Measurements from ENCODE around the gene MRPS27. TPM values are rescaled to one million over a fixed set of nuclear protein-coding genes. Genes with fewer than 3 reads are reported as not detected.

The MRPS27 gene
- total RNA-seq, 1 experiment from 2014 or later, result 127 TPM

GRCh38 chr5:72290356-72291133 is 29.5 kb downstream of the MRPS27 start:
- H3K4me3 ChIP-seq (ENCODE audit: insufficient read depth, low read depth, low read length), result no peak overlapping the region

GRCh38 chr5:72288924-72289323 is 31.1 kb downstream of the MRPS27 start:
- DNase-seq, result no peak

More at GRCh38 chr5:72290356-72291133, 29.5 kb downstream of the MRPS27 start:
- H3K36me3 ChIP-seq (replicated peaks; ENCODE audit: control insufficient read depth, insufficient read depth, low read length), result peaks cover 4% of the 10 kb centered on the region
- no peak for DNase-seq
- H3K27me3 ChIP-seq (ENCODE audit: control insufficient read depth, insufficient read depth, low read length), result no peaks in the 10 kb centered on the region

GRCh38 chr5:72286798-72287197 is 33.2 kb downstream of the MRPS27 start:
- Histone ChIP-seq H3K4me3 (ENCODE audit: insufficient read depth, low read depth, low read length) (no peak overlapping the region), H3K36me3 (replicated peaks; ENCODE audit: control insufficient read depth, insufficient read depth, low read length) (peaks cover 4% of the 10 kb centered on the region), H3K27me3 (ENCODE audit: control insufficient read depth, insufficient read depth, low read length) (no peaks in the 10 kb centered on the region)
- no peak for DNase-seq

More at GRCh38 chr5:72288924-72289323, 31.1 kb downstream of the MRPS27 start:
- Histone ChIP-seq H3K27me3 (ENCODE audit: control insufficient read depth, insufficient read depth, low read length) (no peaks in the 10 kb centered on the region), H3K4me3 (ENCODE audit: insufficient read depth, low read depth, low read length) (no peak overlapping the region), H3K36me3 (replicated peaks; ENCODE audit: control insufficient read depth, insufficient read depth, low read length) (peaks cover 4% of the 10 kb centered on the region)

DNA sequence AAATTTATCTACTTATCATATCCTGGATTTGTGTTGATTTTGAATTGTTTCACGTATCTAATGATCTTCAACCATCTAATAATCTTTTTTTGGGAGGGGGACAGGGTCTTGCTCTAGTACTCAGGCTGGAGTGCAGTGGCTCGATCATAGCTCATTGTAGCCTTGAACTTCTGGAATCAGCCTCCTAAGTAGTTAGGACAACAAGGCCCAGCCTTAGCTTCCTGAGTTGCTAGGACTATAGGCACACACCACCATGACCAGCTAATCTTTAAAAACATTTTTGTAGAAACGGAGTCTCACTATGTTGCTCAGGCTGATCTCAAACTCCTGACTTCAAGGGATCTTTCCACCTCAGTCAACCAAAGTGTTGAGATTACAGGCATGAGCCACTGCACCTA is 34.6 kb downstream of the MRPS27 start:
- H3K4me3 ChIP-seq (ENCODE audit: insufficient read depth, low read depth, low read length), result no peak overlapping the region
- no peak for DNase-seq
- H3K27me3 ChIP-seq (ENCODE audit: control insufficient read depth, insufficient read depth, low read length), result no peaks in the 10 kb centered on the region
- H3K36me3 ChIP-seq (replicated peaks; ENCODE audit: control insufficient read depth, insufficient read depth, low read length), result peaks cover 2% of the 10 kb centered on the region

- no peak for DNase-seq
- Histone ChIP-seq H3K27me3 (ENCODE audit: control insufficient read depth, insufficient read depth, low read length) (no peaks in the 10 kb centered on the region), H3K4me3 (ENCODE audit: insufficient read depth, low read depth, low read length) (no peak overlapping the region), H3K36me3 (replicated peaks; ENCODE audit: control insufficient read depth, insufficient read depth, low read length) (no peaks in the 10 kb centered on the region; the same call in none of the 2 replicates)
These were observed 35.2 kb downstream of the MRPS27 start for GRCh38 chr5:72284559-72285423.

DNA sequence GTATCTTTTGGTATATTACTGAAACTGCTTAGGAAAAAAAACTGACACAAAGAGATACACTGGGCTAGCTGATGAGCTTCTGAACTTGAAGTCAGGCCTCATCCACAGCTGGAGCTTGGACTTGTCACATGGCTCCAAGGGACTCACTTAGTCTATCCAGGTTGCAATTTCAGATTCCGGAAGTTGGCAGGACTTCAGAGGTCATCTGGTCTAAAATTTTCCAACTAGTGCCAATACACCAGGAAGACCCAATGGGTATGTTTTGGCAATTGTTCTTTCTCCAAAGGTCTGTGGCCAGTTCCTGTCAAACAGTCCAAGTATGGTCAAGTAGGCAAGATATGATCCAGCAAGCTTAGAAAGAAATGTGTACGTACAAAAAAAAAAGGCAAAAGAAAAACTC is 36.7 kb downstream of the MRPS27 start:
- Histone ChIP-seq H3K36me3 (replicated peaks; ENCODE audit: control insufficient read depth, insufficient read depth, low read length) (no peaks in the 10 kb centered on the region; the same call in none of the 2 replicates), H3K27me3 (ENCODE audit: control insufficient read depth, insufficient read depth, low read length) (no peaks in the 10 kb centered on the region), H3K4me3 (ENCODE audit: insufficient read depth, low read depth, low read length) (no peak overlapping the region)
- DNase-seq, result no peak

GRCh38 chr5:72282878-72283277 is 37.2 kb downstream of the MRPS27 start:
- no peak for DNase-seq
- no peaks in the 10 kb centered on the region for H3K27me3 ChIP-seq (ENCODE audit: control insufficient read depth, insufficient read depth, low read length)
- H3K36me3 ChIP-seq (replicated peaks; ENCODE audit: control insufficient read depth, insufficient read depth, low read length), result no peaks in the 10 kb centered on the region; the same call in none of the 2 replicates
- no peak overlapping the region for H3K4me3 ChIP-seq (ENCODE audit: insufficient read depth, low read depth, low read length)

DNA sequence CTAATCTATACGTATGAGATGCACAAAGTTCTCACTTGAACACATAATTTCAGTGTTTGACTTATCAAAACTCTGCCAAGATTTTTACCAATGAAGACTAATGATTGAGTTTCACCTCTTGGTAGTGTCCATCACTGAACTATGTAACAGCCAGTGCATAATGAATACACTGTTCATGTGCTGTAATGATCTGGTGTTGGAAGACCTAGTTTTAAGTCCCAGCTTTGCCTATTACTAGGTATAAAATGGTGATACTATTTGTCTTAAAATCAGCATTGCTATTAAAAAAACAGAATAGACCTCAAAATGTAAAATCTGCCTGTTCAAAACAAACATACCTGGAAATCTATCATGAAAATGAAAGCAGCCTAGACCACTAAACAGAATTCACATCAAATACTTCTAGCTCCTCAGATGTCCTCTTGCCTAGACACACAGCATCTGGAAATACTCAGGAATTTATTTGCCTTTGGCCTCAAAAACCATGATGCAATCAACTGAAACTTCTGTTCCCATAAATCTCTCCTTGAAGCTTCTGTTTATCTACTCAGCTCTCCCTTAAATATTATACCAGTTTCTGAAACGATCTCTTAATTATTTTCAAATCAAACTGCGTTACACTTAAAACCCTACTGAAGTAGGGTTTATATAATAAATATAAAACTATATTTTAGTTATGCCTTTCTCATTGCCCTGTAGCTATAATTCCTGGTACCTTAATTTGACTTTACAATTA is 38.1 kb downstream of the MRPS27 start:
- Histone ChIP-seq H3K36me3 (replicated peaks; ENCODE audit: control insufficient read depth, insufficient read depth, low read length) (no peaks in the 10 kb centered on the region; the same call in 1 of the 2 replicates), H3K27me3 (ENCODE audit: control insufficient read depth, insufficient read depth, low read length) (no peaks in the 10 kb centered on the region), H3K4me3 (ENCODE audit: insufficient read depth, low read depth, low read length) (no peak overlapping the region)
- no peak for DNase-seq

DNA sequence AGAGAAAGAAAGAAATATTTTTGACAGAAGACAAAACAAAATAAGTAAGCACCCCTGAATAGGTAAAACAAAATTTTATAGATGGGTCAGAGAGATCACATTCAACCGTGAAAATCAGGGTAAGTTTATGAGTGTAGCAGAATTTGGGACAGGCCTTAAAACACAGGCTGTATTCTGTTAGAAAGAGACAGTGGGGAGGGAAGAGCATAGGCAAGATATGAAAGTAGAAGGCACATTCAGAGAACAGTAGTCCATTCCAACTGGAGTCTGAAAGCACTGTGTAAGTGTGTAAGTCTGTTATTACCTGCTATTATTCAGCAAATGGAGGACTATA is 38.6 kb downstream of the MRPS27 start:
- H3K27me3 ChIP-seq (ENCODE audit: control insufficient read depth, insufficient read depth, low read length), result no peaks in the 10 kb centered on the region
- no peaks in the 10 kb centered on the region; the same call in 1 of the 2 replicates for H3K36me3 ChIP-seq (replicated peaks; ENCODE audit: control insufficient read depth, insufficient read depth, low read length)
- no peak overlapping the region for H3K4me3 ChIP-seq (ENCODE audit: insufficient read depth, low read depth, low read length)
- DNase-seq, result no peak

DNA sequence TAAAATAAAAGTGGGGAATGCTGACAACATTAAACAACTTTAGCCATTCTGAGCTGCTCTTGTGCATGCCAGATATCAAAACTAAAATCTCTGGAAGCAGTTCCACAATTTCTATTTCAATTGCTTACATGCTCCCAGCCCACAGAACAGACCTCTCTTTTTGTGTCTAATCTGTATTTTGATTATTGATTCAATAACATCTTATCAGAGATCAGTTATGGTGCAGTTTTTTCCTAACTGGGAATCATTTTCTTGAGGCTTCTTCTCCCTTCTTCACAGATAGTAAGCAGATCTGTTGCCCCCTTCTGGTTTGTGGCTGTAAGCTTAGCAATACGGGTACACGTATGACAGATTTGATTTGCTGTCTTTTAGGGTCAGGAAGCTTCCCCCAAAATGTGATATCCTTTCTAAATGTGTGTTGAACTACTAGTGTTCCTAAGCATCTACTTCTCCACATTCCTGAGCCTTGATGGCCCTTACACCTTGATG is 39.4 kb downstream of the MRPS27 start:
- DNase-seq, result peak; percentile 43
- Histone ChIP-seq H3K27me3 (ENCODE audit: control insufficient read depth, insufficient read depth, low read length) (no peaks in the 10 kb centered on the region), H3K36me3 (replicated peaks; ENCODE audit: control insufficient read depth, insufficient read depth, low read length) (no peaks in the 10 kb centered on the region; the same call in 1 of the 2 replicates), H3K4me3 (ENCODE audit: insufficient read depth, low read depth, low read length) (no peak overlapping the region)

- H3K4me3 ChIP-seq (ENCODE audit: insufficient read depth, low read depth, low read length), result no peak overlapping the region
- no peak for DNase-seq
- no peaks in the 10 kb centered on the region for H3K27me3 ChIP-seq (ENCODE audit: control insufficient read depth, insufficient read depth, low read length)
- no peaks in the 10 kb centered on the region for H3K36me3 ChIP-seq (replicated peaks; ENCODE audit: control insufficient read depth, insufficient read depth, low read length)
These were observed 43.8 kb downstream of the MRPS27 start for GRCh38 chr5:72276219-72276752.

GRCh38 chr5:72273547-72273946 is 46.5 kb downstream of the MRPS27 start:
- no peaks in the 10 kb centered on the region for H3K27me3 ChIP-seq (ENCODE audit: control insufficient read depth, insufficient read depth, low read length)
- no peak for DNase-seq
- no peaks in the 10 kb centered on the region for H3K36me3 ChIP-seq (replicated peaks; ENCODE audit: control insufficient read depth, insufficient read depth, low read length)
- no peak overlapping the region for H3K4me3 ChIP-seq (ENCODE audit: insufficient read depth, low read depth, low read length)

DNA sequence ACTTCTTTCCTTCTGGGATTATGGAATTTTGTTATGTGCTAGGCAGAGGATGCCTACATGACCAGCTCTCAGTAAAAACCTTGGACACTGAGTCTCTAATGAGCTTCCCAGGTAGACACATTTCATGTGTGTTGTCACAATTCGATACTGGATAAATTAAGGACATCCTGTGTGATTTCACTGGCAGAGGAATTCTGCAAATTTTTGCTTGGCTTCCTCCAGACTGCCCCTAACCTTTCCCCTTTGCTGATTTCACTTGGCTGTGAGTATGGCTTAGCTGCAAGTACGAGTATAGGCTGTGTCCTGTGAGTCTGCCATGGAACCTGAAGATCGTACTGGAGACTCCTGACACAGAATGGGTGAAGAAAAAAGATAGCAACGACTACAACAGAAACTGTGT is 47.6 kb downstream of the MRPS27 start:
- no peak for DNase-seq

DNA sequence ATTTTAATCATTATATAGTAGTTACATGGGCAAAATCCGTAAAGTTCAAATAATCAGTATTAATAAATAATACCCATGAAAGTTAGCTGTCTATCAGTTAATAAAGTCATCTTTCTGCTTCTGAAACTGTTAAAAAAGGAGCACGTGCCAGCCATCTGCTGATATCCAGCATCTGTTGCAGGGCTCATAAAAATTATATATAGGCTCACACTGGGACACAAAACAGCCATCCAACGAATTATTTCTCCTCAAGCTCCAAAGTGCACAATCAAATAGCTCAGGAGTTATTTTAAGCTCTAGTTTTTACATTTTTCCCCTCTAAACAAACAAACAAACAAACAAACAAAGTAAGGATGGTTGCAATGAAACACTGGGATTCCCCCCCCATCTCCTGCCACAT is 48.3 kb downstream of the MRPS27 start:
- H3K27me3 ChIP-seq (ENCODE audit: control insufficient read depth, insufficient read depth, low read length), result no peaks in the 10 kb centered on the region
- DNase-seq, result no peak
- H3K36me3 ChIP-seq (replicated peaks; ENCODE audit: control insufficient read depth, insufficient read depth, low read length), result no peaks in the 10 kb centered on the region
- no peak overlapping the region for H3K4me3 ChIP-seq (ENCODE audit: insufficient read depth, low read depth, low read length)

More for the DNA sequence above, 47.6 kb downstream of the MRPS27 start:
- H3K4me3 ChIP-seq (ENCODE audit: insufficient read depth, low read depth, low read length), result no peak overlapping the region
- H3K27me3 ChIP-seq (ENCODE audit: control insufficient read depth, insufficient read depth, low read length), result no peaks in the 10 kb centered on the region
- H3K36me3 ChIP-seq (replicated peaks; ENCODE audit: control insufficient read depth, insufficient read depth, low read length), result no peaks in the 10 kb centered on the region
